Trophoblast cell (in vitro differentiated cells and primary cell): Measurements from ENCODE around the gene TENT5C.

Experiments
- DNase-seq, 2 donors: peaks; one replicate each; pipeline ENCODE4 v3.0.0-alpha.2; 2016
- H2AFZ ChIP-seq: 2 replicates; pipeline ENCODE4 v1.6.1; 2013; ENCODE audit warnings: low read length, moderate library complexity, mild to moderate bottlenecking; ENCODE audit not compliant: insufficient read depth, poor library complexity
- H2AK5ac ChIP-seq: 2 replicates; pipeline ENCODE4 v1.6.1; 2013; ENCODE audit warnings: mild to moderate bottlenecking, low read length
- H2BK120ac ChIP-seq: 2 replicates; pipeline ENCODE4 v1.6.1; 2013; ENCODE audit warnings: low read length, mild to moderate bottlenecking, moderate library complexity; ENCODE audit not compliant: insufficient read depth, poor library complexity
- H2BK12ac ChIP-seq: 2 replicates; pipeline ENCODE4 v1.6.1; 2013; ENCODE audit warnings: mild to moderate bottlenecking, low read length, moderate library complexity
- H2BK5ac ChIP-seq: 2 replicates; pipeline ENCODE4 v1.6.1; 2013; ENCODE audit warnings: low read length, low read depth, moderate library complexity, mild to moderate bottlenecking; ENCODE audit not compliant: poor library complexity
- H3K14ac ChIP-seq: 2 replicates; pipeline ENCODE4 v1.6.1; 2013; ENCODE audit warnings: mild to moderate bottlenecking, low read length
- H3K18ac ChIP-seq: 2 replicates; pipeline ENCODE4 v1.6.1; 2013; ENCODE audit warnings: mild to moderate bottlenecking, low read length
- H3K23ac ChIP-seq: 2 replicates; pipeline ENCODE4 v1.6.1; 2013; ENCODE audit warnings: low read length
- H3K27ac ChIP-seq: 2 replicates; pipeline ENCODE4 v1.5.1; 2013; ENCODE audit warnings: low read depth, mild to moderate bottlenecking, inconsistent platforms, low read length, moderate library complexity
- H3K27me3 ChIP-seq: 2 replicates; pipeline ENCODE4 v1.6.1; 2013; ENCODE audit warnings: inconsistent platforms, mild to moderate bottlenecking, low read length, moderate library complexity; ENCODE audit not compliant: insufficient read depth
- H3K36me3 ChIP-seq, 2 experiments: 1 replicate in 1 of 2; 2 replicates in 1 of 2; pipeline ENCODE4 v1.6.1; 2013; ENCODE audit warnings: low read length in 2 of 2, mild to moderate bottlenecking in 2 of 2, moderate library complexity in 1 of 2; ENCODE audit not compliant: insufficient read depth in 2 of 2, control insufficient read depth in 1 of 2
- H3K4ac ChIP-seq: 2 replicates; pipeline ENCODE4 v1.6.1; 2013; ENCODE audit warnings: low read depth, mild to moderate bottlenecking, low read length, moderate library complexity
- H3K4me1 ChIP-seq, 2 experiments: 1 replicate in 1 of 2; 2 replicates in 1 of 2; pipeline ENCODE4 v1.6.1; 2013; ENCODE audit warnings: low read length in 2 of 2, mild to moderate bottlenecking in 2 of 2, moderate library complexity in 1 of 2; ENCODE audit not compliant: insufficient read depth in 2 of 2, control insufficient read depth in 1 of 2
- H3K4me2 ChIP-seq: 2 replicates; pipeline ENCODE4 v1.6.1; 2013; ENCODE audit warnings: inconsistent platforms, mild to moderate bottlenecking, low read length, moderate library complexity
- H3K4me3 ChIP-seq: 2 replicates; pipeline ENCODE4 v1.5.1; 2013; ENCODE audit warnings: mild to moderate bottlenecking, low read depth, low read length, inconsistent platforms
- H3K79me1 ChIP-seq: one replicate; pipeline ENCODE4 v1.6.1; 2013; ENCODE audit warnings: low read length
- H3K79me2 ChIP-seq: 2 replicates; pipeline ENCODE4 v1.6.1; 2013; ENCODE audit warnings: low read length, mild to moderate bottlenecking; ENCODE audit not compliant: control insufficient read depth, insufficient read depth, poor library complexity
- H3K9ac ChIP-seq: 2 replicates; pipeline ENCODE4 v1.6.1; 2013; ENCODE audit warnings: mild to moderate bottlenecking, low read length
- H3K9me3 ChIP-seq: 2 replicates; pipeline ENCODE4 v1.6.1; 2013; ENCODE audit warnings: low read depth, mild to moderate bottlenecking, control low read depth, inconsistent platforms, low read length; ENCODE audit not compliant: insufficient read depth
- H4K12ac ChIP-seq: 2 replicates; pipeline ENCODE4 v1.6.1; 2013; ENCODE audit warnings: low read depth, mild to moderate bottlenecking, low read length, moderate library complexity
- H4K8ac ChIP-seq: 2 replicates; pipeline ENCODE4 v1.6.1; 2013; ENCODE audit warnings: low read depth, mild to moderate bottlenecking, low read length, moderate library complexity
- H4K91ac ChIP-seq: one replicate; pipeline ENCODE4 v1.6.1; 2013; ENCODE audit warnings: low read depth, mild to moderate bottlenecking, low read length, moderate library complexity
- WGBS: extraction: QIAGEN DNeasy Blood & Tissue Kit; methylation state at CpG from one replicate; pipeline ENCODE4 v1.1.7; 2013; ENCODE audit warnings: missing lambda C conversion rate; ENCODE audit not compliant: insufficient read length, insufficient coverage; ENCODE audit errors: extremely low coverage; 5-methylcytosine and 5-hydroxymethylcytosine counted together

The TENT5C gene

GRCh38 chr1:117670976-117671780 lies 65.3 kb downstream of the TENT5C start:
- no peak overlapping the region for H3K4me2 ChIP-seq
- no peak overlapping the region for H3K4ac ChIP-seq
- H2AFZ ChIP-seq, result no peak overlapping the region
- H2BK120ac ChIP-seq, result no peak overlapping the region
- no peak overlapping the region for H4K12ac ChIP-seq
- H2BK5ac ChIP-seq, result no peak overlapping the region
- no peak overlapping the region for H2AK5ac ChIP-seq
- no peak overlapping the region for H4K91ac ChIP-seq
- H3K79me1 ChIP-seq, result no peaks in the 10 kb centered on the region
- H3K36me3 ChIP-seq, result no peaks in the 10 kb centered on the region
- H3K4me3 ChIP-seq, result no peak overlapping the region
- no peak overlapping the region for H3K18ac ChIP-seq
- H2BK12ac ChIP-seq, result no peak overlapping the region
- no peaks in the 10 kb centered on the region for H3K9me3 ChIP-seq
- no peaks in the 10 kb centered on the region for H3K27me3 ChIP-seq
- H3K14ac ChIP-seq, result no peak overlapping the region
- H3K23ac ChIP-seq, result no peak overlapping the region
- no CpG with 5 or more reads among the region's 15 CpGs for WGBS
- H4K8ac ChIP-seq, result no peak overlapping the region
- H3K79me2 ChIP-seq, result no peaks in the 10 kb centered on the region
- no peak overlapping the region for H3K9ac ChIP-seq
- no peak overlapping the region for H3K27ac ChIP-seq
- H3K4me1 ChIP-seq, result peaks cover 0 to 3% of the 10 kb centered on the region in 2 experiments
- no peak for DNase-seq

- Histone ChIP-seq H3K9me3 (no peaks in the 10 kb centered on the region), H3K27ac (no peak overlapping the region), H3K4me1 (peaks cover 0 to 3% of the 10 kb centered on the region in 2 experiments), H3K14ac (no peak overlapping the region), H3K23ac (no peak overlapping the region), H2BK120ac (no peak overlapping the region), H3K79me1 (no peaks in the 10 kb centered on the region), H3K4ac (no peak overlapping the region), H3K79me2 (no peaks in the 10 kb centered on the region), H3K4me3 (no peak overlapping the region), H2BK5ac (no peak overlapping the region), H3K36me3 (no peaks in the 10 kb centered on the region), H4K12ac (no peak overlapping the region), H3K9ac (no peak overlapping the region), H2BK12ac (no peak overlapping the region), H3K27me3 (no peaks in the 10 kb centered on the region), H3K4me2 (no peak overlapping the region), H4K91ac (no peak overlapping the region), H3K18ac (no peak overlapping the region), H4K8ac (no peak overlapping the region), H2AFZ (no peak overlapping the region), H2AK5ac (no peak overlapping the region)
- DNase-seq, result no peak
- WGBS, result no CpG with 5 or more reads among the region's 6 CpGs
Measured at GRCh38 chr1:117671781-117672501, 66.1 kb downstream of the TENT5C start.

GRCh38 chr1:117672756-117673155 lies 66.9 kb downstream of the TENT5C start:
- Histone ChIP-seq H2AK5ac (no peak overlapping the region), H3K9me3 (no peaks in the 10 kb centered on the region), H4K12ac (no peak overlapping the region), H3K79me1 (no peaks in the 10 kb centered on the region), H3K36me3 (no peaks in the 10 kb centered on the region), H3K14ac (no peak overlapping the region), H3K4me1 (peaks cover 0 to 3% of the 10 kb centered on the region in 2 experiments), H3K18ac (no peak overlapping the region), H3K27me3 (no peaks in the 10 kb centered on the region), H2BK120ac (no peak overlapping the region), H3K23ac (no peak overlapping the region), H3K79me2 (no peaks in the 10 kb centered on the region), H3K4ac (no peak overlapping the region), H3K9ac (no peak overlapping the region), H3K27ac (no peak overlapping the region), H4K91ac (no peak overlapping the region), H3K4me3 (no peak overlapping the region), H2AFZ (no peak overlapping the region), H4K8ac (no peak overlapping the region), H2BK5ac (no peak overlapping the region), H2BK12ac (no peak overlapping the region), H3K4me2 (no peak overlapping the region)
- no peak for DNase-seq
- WGBS, result no CpG with 5 or more reads among the region's 12 CpGs

- H3K79me2 ChIP-seq, result no peaks in the 10 kb centered on the region
- H2BK5ac ChIP-seq, result no peak overlapping the region
- no peak overlapping the region for H2BK120ac ChIP-seq
- WGBS, result no CpG with 5 or more reads among the region's 2 CpGs
- H3K36me3 ChIP-seq, result no peaks in the 10 kb centered on the region
- H3K27me3 ChIP-seq, result no peaks in the 10 kb centered on the region
- no peak overlapping the region for H3K4ac ChIP-seq
- no peak overlapping the region for H2AFZ ChIP-seq
- no peak overlapping the region for H3K23ac ChIP-seq
- H4K91ac ChIP-seq, result no peak overlapping the region
- H3K4me1 ChIP-seq, result peaks cover 0 to 5% of the 10 kb centered on the region in 2 experiments
- H2AK5ac ChIP-seq, result no peak overlapping the region
- H3K9ac ChIP-seq, result no peak overlapping the region
- H3K4me3 ChIP-seq, result no peak overlapping the region
- no peak overlapping the region for H3K14ac ChIP-seq
- H2BK12ac ChIP-seq, result no peak overlapping the region
- no peaks in the 10 kb centered on the region for H3K9me3 ChIP-seq
- no peak overlapping the region for H3K4me2 ChIP-seq
- H3K79me1 ChIP-seq, result no peaks in the 10 kb centered on the region
- DNase-seq, result no peak
- no peak overlapping the region for H3K18ac ChIP-seq
- no peak overlapping the region for H4K12ac ChIP-seq
- H3K27ac ChIP-seq, result no peak overlapping the region
- no peak overlapping the region for H4K8ac ChIP-seq
Measured at GRCh38 chr1:117673405-117673804, 67.6 kb downstream of the TENT5C start.
